ENCODE measurements around the gene ST3GAL4.

GRCh38 chr11:126312961-126313360 is 42.5 kb upstream of the ST3GAL4 start:
- no peak for TF ChIP-seq CTCF (IDR thresholded peaks at IDR 0.05 in 2 of 3, conservative IDR thresholded peaks at IDR 0.05 in 1 of 3; ENCODE audit: control insufficient read depth in 2 of 3, extremely low read depth in 1 of 3, insufficient read depth in 1 of 3, low read depth in 3 of 3, low read length in 3 of 3)
- TF ChIP-seq ZNF217 (IDR thresholded peaks at IDR 0.05), result no peak
- no peak for TF ChIP-seq GABPA (IDR thresholded peaks at IDR 0.05; ENCODE audit: low read depth)
- TF ChIP-seq PBX3 (IDR thresholded peaks at IDR 0.05; ENCODE audit: insufficient replicate concordance, low read depth, low read length), result no peak
- no peak for TF ChIP-seq RB1 (IDR thresholded peaks at IDR 0.05; ENCODE audit: borderline replicate concordance)

Measured in GM12878 (cell line).